Activated CD8-positive, alpha-beta memory T cell treated with anti-CD3 and anti-CD28 coated beads for 1 hour (primary cell): Measurements from ENCODE around the gene CPLX1.
A peak's percentile ranks its signal among the peaks of the same experiment; 100 is the strongest.

Source experiments
- DNase-seq, 2 donors: peaks; one replicate each; pipeline ENCODE4 v3.0.0-alpha.2; 2020; ENCODE audit warnings: low read depth in 1 of 2; ENCODE audit errors: extremely low read depth in 1 of 2

The CPLX1 gene

DNA sequence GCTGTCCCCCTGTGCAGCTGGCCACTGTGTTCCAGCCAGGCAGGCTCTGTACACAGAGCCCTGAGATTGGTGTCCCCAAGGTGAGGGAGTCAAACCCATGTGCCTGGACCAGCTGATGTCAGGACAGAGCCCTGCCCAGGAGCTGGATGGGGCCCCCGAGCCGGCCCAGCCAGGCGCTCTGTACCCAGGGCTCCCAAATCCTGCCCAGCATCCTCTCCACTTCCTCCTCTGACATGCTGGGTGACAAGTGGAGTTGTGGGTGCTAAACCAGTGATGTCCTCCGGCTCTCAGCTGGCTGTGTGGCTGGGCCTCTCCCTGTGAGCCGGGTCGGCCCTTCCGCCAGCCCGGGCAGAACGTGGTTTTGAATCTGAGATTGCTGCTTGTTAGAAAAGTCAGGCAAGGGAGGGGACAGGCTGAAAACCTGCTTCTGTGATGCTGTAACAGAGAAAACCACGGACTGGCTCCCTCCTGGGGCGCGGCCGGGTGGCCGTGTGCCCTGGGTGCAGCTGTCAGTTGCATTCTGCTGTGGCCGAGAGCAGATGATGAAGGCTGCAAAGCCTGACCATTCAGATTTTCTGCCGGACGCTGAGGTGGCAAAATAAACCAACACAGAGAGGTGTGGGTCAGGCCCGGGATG is 7.9 kb upstream of the CPLX1 start:
- DNase-seq, result no peak

DNA sequence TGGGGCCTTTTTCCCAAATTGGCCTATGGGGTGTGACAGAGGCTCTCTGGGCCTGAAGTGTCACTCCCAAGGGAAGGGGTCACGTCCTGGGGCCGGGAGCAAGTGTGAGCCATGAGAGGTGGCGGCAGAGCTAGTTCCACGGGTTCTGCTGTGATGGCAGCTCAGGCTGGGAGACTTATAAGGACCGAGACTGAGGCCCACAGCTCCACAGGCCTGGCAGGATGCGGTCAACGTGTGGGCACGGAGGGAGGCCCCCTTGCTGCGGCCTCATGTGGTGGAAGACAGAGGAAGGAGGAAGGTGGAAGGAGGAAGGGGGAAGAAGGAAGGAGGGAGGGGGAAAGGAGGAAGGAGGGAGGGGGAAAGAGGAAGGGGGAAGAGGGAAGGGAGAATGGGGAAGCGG is 7.2 kb upstream of the CPLX1 start:
- no peak for DNase-seq

DNA sequence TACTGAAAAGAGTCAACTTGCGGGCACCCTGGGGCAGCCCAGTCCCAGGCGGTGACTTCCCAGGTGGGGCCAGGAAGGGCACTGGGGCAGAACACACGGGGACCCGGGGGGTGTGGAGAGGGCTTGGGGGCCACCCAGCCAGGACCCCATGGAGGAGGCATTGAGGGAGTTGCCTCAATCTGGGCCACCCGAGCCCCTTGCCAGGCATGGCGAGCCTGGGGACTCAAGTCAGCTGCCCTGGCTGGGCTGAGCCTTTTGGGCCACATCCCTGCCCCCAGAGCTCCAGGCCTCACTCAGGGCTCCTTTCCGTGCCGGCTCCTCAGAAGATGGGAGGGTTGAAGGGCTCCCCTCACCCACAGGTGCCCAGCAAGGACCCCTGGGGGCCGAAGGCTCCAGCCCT is 6.6 kb upstream of the CPLX1 start:
- no peak for DNase-seq

- no peak for DNase-seq
Observed at GRCh38 chr4:832108-832507, 6.2 kb upstream of the CPLX1 start.

- DNase-seq, result no peak
Observed at GRCh38 chr4:831483-831805, 5.5 kb upstream of the CPLX1 start.

GRCh38 chr4:830601-831482 is 4.9 kb upstream of the CPLX1 start:
- DNase-seq, result no peak

DNA sequence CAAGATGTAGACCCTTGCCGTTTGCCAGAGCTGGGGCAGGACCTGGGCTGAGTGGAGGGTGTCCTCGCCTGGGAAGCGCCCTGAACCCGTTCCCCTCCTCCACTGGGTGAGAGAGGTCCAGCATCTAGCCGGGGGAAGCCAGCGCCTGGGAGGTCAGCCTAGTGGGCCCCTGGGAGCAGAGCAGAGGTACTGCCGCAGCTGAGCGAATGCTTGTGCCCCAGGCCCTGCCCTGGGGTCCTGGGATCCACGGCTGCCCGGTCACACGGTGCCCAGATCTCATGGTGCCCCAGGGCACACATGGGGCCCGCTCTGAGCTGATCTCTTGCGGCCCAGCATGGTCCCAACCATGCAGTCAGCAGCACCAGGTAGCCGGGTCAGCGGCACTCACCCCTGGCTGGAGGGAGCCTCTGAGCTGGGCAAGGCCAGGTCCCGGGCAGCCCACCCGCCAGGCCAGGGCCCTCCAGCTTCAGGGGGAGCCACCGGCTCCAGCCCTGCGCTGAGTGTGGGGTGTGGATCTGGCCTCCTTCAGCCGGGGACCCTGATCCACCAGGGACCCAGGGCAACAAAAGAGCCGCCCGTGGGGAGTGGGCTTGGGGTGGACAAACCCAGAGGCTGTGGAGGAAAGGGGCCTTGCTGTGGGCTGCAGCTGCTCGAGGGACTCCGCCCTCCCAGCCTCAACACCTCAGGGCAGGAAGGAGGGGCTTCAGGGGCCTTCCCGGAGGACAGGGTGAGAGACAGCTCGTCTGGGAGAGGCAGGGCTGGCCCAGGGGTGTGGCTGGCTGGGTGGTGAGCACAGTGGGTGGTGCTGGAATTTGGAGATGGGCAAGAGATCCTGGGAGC is 4.1 kb upstream of the CPLX1 start:
- no peak for DNase-seq

DNA sequence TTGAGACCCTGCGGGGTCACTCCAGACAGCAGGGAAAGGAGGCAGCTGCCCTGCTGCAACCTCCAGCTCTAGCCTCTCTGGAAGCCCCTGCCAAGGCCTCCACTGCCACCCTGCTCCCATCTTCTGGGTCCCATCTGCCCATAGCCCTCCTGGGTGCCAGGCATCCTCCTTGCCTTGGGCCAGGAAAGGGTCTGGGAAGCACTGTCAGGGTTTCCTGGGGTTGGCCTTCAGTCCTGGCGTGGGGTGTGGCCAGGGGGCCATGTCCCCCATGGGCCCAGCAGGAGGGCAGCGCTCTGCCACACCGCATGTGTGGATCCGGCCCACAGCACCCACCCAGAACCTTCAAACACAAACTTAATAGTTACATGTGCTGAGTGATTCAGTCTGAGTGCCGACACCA is 3.4 kb upstream of the CPLX1 start:
- DNase-seq, result no peak

DNA sequence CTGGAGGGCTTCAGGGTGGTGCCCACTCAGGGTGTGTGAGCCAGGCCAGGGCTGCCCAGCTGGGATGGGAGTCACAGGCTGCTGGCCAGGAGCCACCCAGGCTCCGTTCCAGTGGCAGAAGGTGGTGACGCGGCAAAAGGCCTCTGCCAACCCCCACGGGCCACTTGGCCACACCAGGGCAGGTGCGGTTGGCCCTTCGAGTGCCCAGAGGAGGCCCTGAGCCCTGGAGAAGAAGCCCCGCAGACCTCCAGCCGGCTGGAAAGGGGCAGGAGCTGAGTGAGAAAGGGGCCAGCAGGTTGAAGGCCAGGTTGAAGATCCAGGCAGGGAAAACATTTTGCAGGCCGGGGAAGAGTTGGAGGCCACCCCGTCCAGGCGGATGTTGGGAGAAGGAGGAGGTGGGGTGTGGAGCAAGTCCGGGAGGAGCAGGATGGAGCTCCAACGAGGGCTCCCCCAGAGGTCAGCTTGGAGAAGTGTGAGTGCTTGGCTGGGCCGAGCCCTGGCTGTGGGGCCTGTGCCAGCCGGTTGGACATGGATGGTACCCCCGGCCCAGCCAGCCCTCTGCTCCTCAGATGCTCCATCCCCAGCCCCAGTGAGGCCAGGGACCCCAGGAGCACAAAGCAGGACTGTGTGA is 2.8 kb upstream of the CPLX1 start:
- DNase-seq, result no peak

GRCh38 chr4:827209-828081 is 1.5 kb upstream of the CPLX1 start:
- no peak for DNase-seq

- no peak for DNase-seq
Observed at GRCh38 chr4:826508-827208, 729 bp upstream of the CPLX1 start.

DNA sequence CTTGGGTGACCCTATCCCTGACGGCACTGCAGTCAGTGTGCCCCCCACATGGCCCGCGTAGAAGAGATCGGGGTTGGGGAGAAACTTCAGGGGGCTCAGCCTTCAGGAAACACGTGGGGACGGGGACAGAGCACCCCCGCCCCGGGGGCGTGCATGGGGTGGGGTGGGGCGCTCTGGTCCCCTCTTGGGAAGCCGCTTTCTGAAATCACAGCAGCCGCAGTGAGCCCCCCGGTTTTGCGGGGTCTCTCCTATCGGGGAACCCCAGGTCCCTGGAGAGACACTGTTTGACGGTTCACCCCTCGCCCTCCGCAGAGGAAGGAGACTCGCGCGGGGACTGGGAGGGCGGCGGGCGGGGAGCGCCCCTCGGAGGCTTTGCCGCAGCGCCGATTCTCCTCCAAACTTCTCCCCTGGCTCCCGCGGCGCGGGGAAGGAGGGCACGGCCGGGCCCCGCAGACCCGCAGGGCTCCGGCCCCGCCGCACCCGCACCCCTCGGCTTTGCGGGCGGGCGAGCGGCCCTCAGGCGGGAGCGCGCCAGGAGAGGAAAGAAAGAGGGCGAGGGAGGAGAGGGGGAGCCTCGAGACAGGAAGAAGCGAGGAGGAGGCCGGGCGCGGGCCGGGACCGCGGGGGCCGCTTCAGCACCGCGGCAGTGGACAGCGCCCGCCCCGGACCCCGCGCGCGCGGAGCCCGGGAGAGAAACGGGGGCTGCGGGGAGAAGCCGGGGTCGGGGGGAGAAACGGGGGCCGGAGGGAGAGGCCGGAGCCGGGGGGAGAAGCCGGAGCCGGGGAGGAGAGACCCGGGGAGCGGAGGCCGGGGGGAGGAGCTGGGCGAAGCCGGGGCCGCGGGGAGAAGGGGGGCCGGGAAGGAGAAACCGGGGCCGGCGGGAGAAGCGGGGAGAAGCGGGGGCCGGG is 612 bp downstream of the CPLX1 start:
- peak in 1 of 2 donors; percentile 22 for DNase-seq

GRCh38 chr4:824461-825062 is 1.4 kb downstream of the CPLX1 start:
- no peak for DNase-seq

DNA sequence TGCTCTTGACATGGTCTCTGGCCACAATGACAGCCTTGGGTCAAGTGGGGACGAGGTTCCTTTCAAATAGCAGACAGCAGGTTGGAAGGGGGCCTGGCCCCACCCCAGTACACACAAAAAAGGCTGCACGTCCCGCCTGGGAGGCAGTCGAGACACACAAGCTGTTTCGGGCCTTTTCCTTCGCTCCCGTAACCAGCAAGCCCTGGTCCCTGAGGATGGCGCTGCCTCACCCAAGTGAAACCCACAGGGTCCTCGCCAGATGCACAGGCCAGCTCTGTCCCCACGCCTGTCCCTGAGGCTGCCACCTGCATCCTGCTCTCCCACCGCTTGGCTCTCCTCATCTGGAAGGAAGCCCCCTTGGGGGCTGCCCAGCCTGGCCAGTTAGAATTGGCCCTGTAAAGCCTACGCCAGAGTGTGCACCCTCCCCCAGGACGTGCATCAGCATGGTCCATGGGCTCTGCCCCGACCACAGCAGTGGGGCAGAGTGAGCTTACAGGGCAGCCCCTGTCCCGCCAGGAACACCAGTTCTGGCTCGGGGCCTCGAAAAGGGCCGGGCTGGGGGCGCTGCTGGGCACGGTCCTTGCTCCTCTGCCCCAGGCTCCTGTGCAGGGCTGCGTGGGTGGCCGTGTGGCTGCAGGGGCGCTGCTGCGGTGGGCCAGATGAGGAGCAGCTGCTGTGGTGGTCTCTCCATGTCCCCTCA is 2.0 kb downstream of the CPLX1 start:
- no peak for DNase-seq

DNA sequence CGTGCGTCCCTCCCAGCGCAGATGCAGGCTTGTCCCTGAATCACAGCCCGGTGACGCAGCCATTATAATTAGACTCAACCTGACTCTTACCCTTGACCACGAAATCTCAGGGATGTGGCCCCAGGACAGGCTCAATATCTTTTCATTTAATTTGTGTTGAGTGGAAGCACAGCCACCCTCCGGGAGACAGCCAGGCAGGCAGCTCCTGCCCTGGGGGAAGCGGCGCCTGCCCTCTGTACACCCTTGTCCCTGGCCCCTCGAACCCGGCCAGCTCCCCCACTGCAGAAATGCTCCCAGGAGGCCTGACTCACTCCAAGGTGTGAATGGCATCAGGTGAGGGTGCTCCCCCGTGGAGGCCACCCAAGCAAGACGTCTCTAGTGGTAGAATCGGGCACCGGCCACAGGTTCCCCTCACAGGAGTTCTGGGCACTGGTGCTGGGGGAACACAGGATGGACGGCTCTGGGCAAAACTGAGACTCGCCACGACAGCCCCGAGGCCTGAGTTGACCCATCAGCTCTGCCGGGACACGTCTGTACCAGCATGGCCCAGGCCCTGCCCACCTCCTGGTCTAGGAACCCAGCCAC is 2.7 kb downstream of the CPLX1 start:
- no peak for DNase-seq

- DNase-seq, result no peak
Observed at GRCh38 chr4:822361-823175, 3.4 kb downstream of the CPLX1 start.
